Glomerular endothelial cell (primary cell): ENCODE data around the gene KCNAB2. TPM values are rescaled to one million over a fixed set of nuclear protein-coding genes. Genes with fewer than 3 reads are reported as not detected.

ENCODE experiments used
- DNase-seq: peaks from one replicate; pipeline ENCODE4 v3.0.0-alpha.2; 2011; ENCODE audit warnings: low read depth, low spot score; ENCODE audit errors: extremely low read depth
- total RNA-seq: library from RNA; depleted of rRNA; stranded (reverse); fragments of >200 nt; gene quantifications from 2 replicates; pipeline ENCODE4 v1.2.3, GENCODE V29; 2015

The KCNAB2 gene
- total RNA-seq, 1 donor from 2014 or later = 4.8 TPM

- DNase-seq = no peak
Measured at GRCh38 chr1:6144175-6144574, 98.5 kb downstream of the KCNAB2 start.

GRCh38 chr1:6144647-6145395 is 99.1 kb downstream of the KCNAB2 start:
- DNase-seq = no peak

- DNase-seq = no peak
Measured at GRCh38 chr1:6145396-6145750, 99.7 kb downstream of the KCNAB2 start.

GRCh38 chr1:6145864-6146410 is 100.2 kb downstream of the KCNAB2 start:
- DNase-seq = no peak

- DNase-seq = no peak
Measured at GRCh38 chr1:6148497-6149241, 103.0 kb downstream of the KCNAB2 start.

- no peak for DNase-seq
Measured at GRCh38 chr1:6149597-6149996, 103.9 kb downstream of the KCNAB2 start.

GRCh38 chr1:6150006-6150938 is 104.6 kb downstream of the KCNAB2 start:
- DNase-seq = no peak

Other genes starting within 250 kb of the KCNAB2 start
- 7.5 and 12.1 TPM in 2 replicates for gene NPHP4, start 53.5 kb upstream of the KCNAB2 start, total RNA-seq
- under 0.01 TPM in 1 of 2 replicates, not detected in the other for gene CHD5, start 134.4 kb downstream of the KCNAB2 start, total RNA-seq
- 133 and 186 TPM in 2 replicates for gene RPL22, start 153.7 kb downstream of the KCNAB2 start, total RNA-seq
- gene RNF207, start 160.2 kb downstream of the KCNAB2 start, total RNA-seq = 22.5 and 31.0 TPM in 2 replicates
- gene ICMT, start 190.1 kb downstream of the KCNAB2 start, total RNA-seq = 66.0 and 68.4 TPM in 2 replicates
- gene HES3, start 198.3 kb downstream of the KCNAB2 start, total RNA-seq = not detected in 2 replicates
- gene GPR153, start 215.2 kb downstream of the KCNAB2 start, total RNA-seq = 4.3 and 4.7 TPM in 2 replicates